ENCODE results near the gene ADARB2. TPM values are rescaled to one million over a fixed set of nuclear protein-coding genes. Genes with fewer than 3 reads are reported as not detected.

Gene ADARB2
- total RNA-seq, 3 donors from 2014 or later (not counting 1 experiment from before 2014, with no cell fraction given): 0.27 to 0.78 (median 0.40) TPM

DNA sequence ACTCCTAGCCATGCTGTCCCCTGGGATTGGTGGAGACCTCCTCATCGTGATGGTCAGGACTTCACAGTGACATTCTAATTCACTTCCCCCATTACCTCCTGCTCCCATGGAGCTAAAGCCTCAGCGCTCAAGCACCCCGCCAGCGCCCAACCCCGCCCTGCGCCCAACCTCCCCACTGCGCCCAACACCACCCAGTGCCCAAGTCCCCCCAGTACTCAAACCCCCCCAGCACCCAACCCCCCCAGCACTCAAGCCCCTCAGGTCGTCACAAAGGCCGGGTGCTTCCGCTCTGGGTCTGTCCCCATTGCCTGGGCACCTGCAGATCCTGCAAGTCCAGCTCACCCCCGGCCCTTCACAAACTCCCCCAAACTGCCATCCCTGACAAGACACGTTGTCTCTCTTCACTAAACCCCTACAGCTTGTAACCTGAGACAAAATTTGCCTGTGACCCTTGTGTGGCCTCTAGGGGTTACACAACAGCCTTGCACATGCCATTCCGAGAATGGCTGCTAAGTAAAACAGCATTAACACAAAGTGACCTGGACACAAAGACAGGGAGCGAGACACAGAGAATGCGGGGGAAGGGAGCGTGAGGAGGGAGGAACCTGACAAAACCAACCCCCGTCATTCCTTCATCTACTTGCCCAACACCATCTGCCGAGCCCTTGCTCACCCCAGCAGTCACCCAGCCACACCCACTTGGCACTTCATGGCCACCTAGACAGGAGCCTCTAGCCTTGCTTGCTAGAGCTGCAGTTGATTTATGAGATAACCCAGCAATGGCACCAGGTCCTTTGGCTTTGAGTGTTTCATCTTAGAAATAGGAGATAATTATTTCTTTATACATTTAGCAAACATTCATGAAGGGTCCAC lies 107.8 kb downstream of the ADARB2 start:
- Histone ChIP-seq H3K4me3 (ENCODE audit: low read length) (no peak overlapping the region), H3K36me3 (ENCODE audit: control insufficient read depth, insufficient read depth, low read length) (no peaks in the 10 kb centered on the region), H3K4me1 (ENCODE audit: control insufficient read depth, insufficient read depth, low read length) (no peaks in the 10 kb centered on the region), H3K27me3 (ENCODE audit: control insufficient read depth, insufficient read depth, low read length) (no peaks in the 10 kb centered on the region), H3K27ac (ENCODE audit: low read length) (no peak overlapping the region), H3K9me3 (ENCODE audit: control insufficient read depth, insufficient read depth, low read length) (no peaks in the 10 kb centered on the region)
- H3K27me3 Mint-ChIP-seq (ENCODE audit: low read depth in 2 of 2): no peaks in the 10 kb centered on the region
- no peak overlapping the region for H3K27ac Mint-ChIP-seq
- no peaks in the 10 kb centered on the region for H3K4me1 Mint-ChIP-seq
- WGBS (ENCODE audit: insufficient coverage): 81% methylated on average over 17 of the region's 18 CpGs
- TF ChIP-seq, protein P1, sequence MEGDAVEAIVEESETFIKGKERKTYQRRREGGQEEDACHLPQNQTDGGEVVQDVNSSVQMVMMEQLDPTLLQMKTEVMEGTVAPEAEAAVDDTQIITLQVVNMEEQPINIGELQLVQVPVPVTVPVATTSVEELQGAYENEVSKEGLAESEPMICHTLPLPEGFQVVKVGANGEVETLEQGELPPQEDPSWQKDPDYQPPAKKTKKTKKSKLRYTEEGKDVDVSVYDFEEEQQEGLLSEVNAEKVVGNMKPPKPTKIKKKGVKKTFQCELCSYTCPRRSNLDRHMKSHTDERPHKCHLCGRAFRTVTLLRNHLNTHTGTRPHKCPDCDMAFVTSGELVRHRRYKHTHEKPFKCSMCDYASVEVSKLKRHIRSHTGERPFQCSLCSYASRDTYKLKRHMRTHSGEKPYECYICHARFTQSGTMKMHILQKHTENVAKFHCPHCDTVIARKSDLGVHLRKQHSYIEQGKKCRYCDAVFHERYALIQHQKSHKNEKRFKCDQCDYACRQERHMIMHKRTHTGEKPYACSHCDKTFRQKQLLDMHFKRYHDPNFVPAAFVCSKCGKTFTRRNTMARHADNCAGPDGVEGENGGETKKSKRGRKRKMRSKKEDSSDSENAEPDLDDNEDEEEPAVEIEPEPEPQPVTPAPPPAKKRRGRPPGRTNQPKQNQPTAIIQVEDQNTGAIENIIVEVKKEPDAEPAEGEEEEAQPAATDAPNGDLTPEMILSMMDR (IDR thresholded peaks at IDR 0.05): no peak
- DNase-seq (no peak), ATAC-seq (no peak)
- H3K4me3 Mint-ChIP-seq: no peak overlapping the region
- H3K9me3 Mint-ChIP-seq: no peaks in the 10 kb centered on the region
- no peaks in the 10 kb centered on the region for H3K36me3 Mint-ChIP-seq
- intact Hi-C loops (cut with micrococcal nuclease): no loop called here

DNA sequence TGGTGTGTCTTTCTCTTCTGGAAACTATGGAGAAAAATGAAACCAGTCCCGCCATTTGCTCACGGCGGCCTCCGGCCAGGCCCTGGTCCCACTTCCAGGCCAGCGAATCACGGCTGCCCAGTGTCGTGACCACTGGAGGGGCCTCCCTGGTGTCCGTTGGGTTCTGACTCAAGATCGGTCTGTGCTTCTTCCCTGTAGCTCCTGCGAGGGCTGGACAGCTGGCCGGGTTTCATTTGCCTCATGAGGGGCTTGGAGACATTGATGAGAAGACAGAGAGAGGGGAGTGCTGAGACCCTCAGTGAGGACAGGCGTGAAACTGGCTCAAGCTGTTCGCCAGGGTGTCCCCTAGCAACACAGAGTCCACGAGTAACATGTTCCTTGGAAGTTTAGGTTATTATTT lies 108.6 kb downstream of the ADARB2 start:
- H3K9me3 ChIP-seq (ENCODE audit: control insufficient read depth, insufficient read depth, low read length): no peaks in the 10 kb centered on the region
- H3K27me3 Mint-ChIP-seq (ENCODE audit: low read depth in 2 of 2): no peaks in the 10 kb centered on the region
- H3K27ac ChIP-seq (ENCODE audit: low read length): no peak overlapping the region
- 87% methylated on average over 14 of the region's 14 CpGs for WGBS (ENCODE audit: insufficient coverage)
- H3K4me1 Mint-ChIP-seq: no peaks in the 10 kb centered on the region
- ATAC-seq: no peak
- no peaks in the 10 kb centered on the region for H3K27me3 ChIP-seq (ENCODE audit: control insufficient read depth, insufficient read depth, low read length)
- no peak for DNase-seq
- H3K27ac Mint-ChIP-seq: no peak overlapping the region
- intact Hi-C loops (cut with micrococcal nuclease): no loop called here
- H3K9me3 Mint-ChIP-seq: no peaks in the 10 kb centered on the region
- H3K4me1 ChIP-seq (ENCODE audit: control insufficient read depth, insufficient read depth, low read length): no peaks in the 10 kb centered on the region
- no peak overlapping the region for H3K4me3 ChIP-seq (ENCODE audit: low read length)
- no peaks in the 10 kb centered on the region for H3K36me3 Mint-ChIP-seq
- TF ChIP-seq, protein P1 (IDR thresholded peaks at IDR 0.05): no peak
- H3K36me3 ChIP-seq (ENCODE audit: control insufficient read depth, insufficient read depth, low read length): no peaks in the 10 kb centered on the region
- H3K4me3 Mint-ChIP-seq: no peak overlapping the region

DNA sequence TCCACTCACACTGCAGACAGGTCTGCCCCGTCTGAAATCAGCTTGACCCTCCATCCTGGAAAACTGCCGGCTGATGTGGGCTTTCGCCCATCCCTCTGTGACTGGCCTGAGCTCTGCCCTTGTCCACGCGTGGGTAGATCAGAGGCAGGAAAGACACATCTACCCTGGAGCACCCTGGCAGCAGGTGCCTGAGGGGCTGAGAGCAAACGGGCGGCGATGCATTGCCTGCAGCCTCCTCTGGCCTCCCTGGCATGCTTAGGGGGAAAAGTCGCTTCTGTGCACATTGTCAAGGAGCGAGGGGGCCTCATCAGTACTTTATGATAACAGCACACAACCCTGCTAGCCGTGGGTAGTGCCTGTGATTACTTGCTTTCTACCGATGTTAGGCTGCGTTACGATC lies 109.4 kb downstream of the ADARB2 start:
- intact Hi-C loops (cut with micrococcal nuclease): no loop called here
- Mint-ChIP-seq H3K27ac (no peak overlapping the region), H3K4me1 (no peaks in the 10 kb centered on the region), H3K27me3 (ENCODE audit: low read depth in 2 of 2) (no peaks in the 10 kb centered on the region), H3K36me3 (no peaks in the 10 kb centered on the region), H3K9me3 (no peaks in the 10 kb centered on the region), H3K4me3 (no peak overlapping the region)
- Histone ChIP-seq H3K27me3 (ENCODE audit: control insufficient read depth, insufficient read depth, low read length) (no peaks in the 10 kb centered on the region), H3K4me3 (ENCODE audit: low read length) (no peak overlapping the region), H3K36me3 (ENCODE audit: control insufficient read depth, insufficient read depth, low read length) (no peaks in the 10 kb centered on the region), H3K4me1 (ENCODE audit: control insufficient read depth, insufficient read depth, low read length) (no peaks in the 10 kb centered on the region), H3K9me3 (ENCODE audit: control insufficient read depth, insufficient read depth, low read length) (no peaks in the 10 kb centered on the region), H3K27ac (ENCODE audit: low read length) (no peak overlapping the region)
- DNase-seq: no peak
- no peak for ATAC-seq
- TF ChIP-seq, protein P1 (IDR thresholded peaks at IDR 0.05): no peak
- WGBS (ENCODE audit: insufficient coverage): 89% methylated on average over 14 of the region's 14 CpGs

DNA sequence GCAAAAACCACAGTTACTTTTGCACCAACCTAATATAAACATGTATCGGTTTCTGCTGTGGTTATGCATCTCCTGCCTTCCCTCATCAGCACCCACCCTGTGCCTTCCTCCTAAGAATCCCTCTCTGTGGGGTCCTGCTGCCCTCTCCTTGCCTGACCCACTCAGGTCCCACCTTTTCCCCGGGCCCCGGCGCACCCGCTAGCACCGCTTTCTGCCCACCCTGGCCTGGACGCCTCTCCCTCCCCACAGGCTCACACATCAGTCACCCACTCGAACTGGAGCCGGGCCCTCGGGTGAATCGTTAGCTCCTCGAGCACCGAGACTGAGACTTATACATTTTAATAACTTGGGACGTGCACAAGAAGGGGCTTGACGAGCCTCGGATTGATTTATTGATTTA lies 110.5 kb downstream of the ADARB2 start:
- Mint-ChIP-seq H3K36me3 (no peaks in the 10 kb centered on the region), H3K4me1 (no peaks in the 10 kb centered on the region)

More for the DNA sequence above, 110.5 kb downstream of the ADARB2 start:
- intact Hi-C loops (cut with micrococcal nuclease): no loop called here
- H3K9me3 Mint-ChIP-seq: no peaks in the 10 kb centered on the region
- no peaks in the 10 kb centered on the region for H3K27me3 Mint-ChIP-seq (ENCODE audit: low read depth in 2 of 2)
- WGBS (ENCODE audit: insufficient coverage): 94% methylated on average over 16 of the region's 16 CpGs
- TF ChIP-seq, protein P1 (IDR thresholded peaks at IDR 0.05): no peak
- ATAC-seq (no peak), DNase-seq (no peak)
- H3K4me3 Mint-ChIP-seq: no peak overlapping the region
- Histone ChIP-seq H3K4me3 (ENCODE audit: low read length) (no peak overlapping the region), H3K36me3 (ENCODE audit: control insufficient read depth, insufficient read depth, low read length) (no peaks in the 10 kb centered on the region), H3K27me3 (ENCODE audit: control insufficient read depth, insufficient read depth, low read length) (no peaks in the 10 kb centered on the region), H3K9me3 (ENCODE audit: control insufficient read depth, insufficient read depth, low read length) (no peaks in the 10 kb centered on the region), H3K27ac (ENCODE audit: low read length) (no peak overlapping the region), H3K4me1 (ENCODE audit: control insufficient read depth, insufficient read depth, low read length) (no peaks in the 10 kb centered on the region)
- H3K27ac Mint-ChIP-seq: no peak overlapping the region
